H1 (cell line): ENCODE data around the gene STAM2.

Source experiments
- CHD1 ChIP-seq: IDR thresholded peaks from 2 replicates; pipeline ENCODE4 v1.6.1; 2012; ENCODE audit warnings: low read depth, low read length, improper control_type of control experiment
- CTCF ChIP-seq, 3 experiments: IDR thresholded peaks; 1 replicate in 2 of 3; 2 replicates in 1 of 3; pipeline versions ENCODE4 v1.5.1 to v1.6.1; 2011; ENCODE audit warnings: low read length in 3 of 3, mild to moderate bottlenecking in 3 of 3, inconsistent platforms in 2 of 3, low read depth in 1 of 3, moderate library complexity in 1 of 3; ENCODE audit not compliant: insufficient read depth in 1 of 3; ENCODE audit errors: control extremely low read depth in 1 of 3
- EP300 ChIP-seq, 2 experiments: IDR thresholded peaks; 1 replicate in 1 of 2; 2 replicates in 1 of 2; pipeline ENCODE4 v1.6.1; 2011 to 2012; ENCODE audit warnings: low read depth in 2 of 2, low read length in 2 of 2, mild to moderate bottlenecking in 2 of 2, borderline replicate concordance in 1 of 2, inconsistent platforms in 1 of 2, moderate library complexity in 1 of 2
- EZH2 ChIP-seq: fragments of 200-600 bp; sonication (generic); IDR thresholded peaks from 2 replicates; pipeline ENCODE4 v1.7.1; 2012; ENCODE audit warnings: low read depth, mild to moderate bottlenecking, moderate library complexity, low read length, inconsistent platforms; ENCODE audit not compliant: severe bottlenecking
- GABPA ChIP-seq: IDR thresholded peaks from 2 replicates; pipeline ENCODE4 v1.6.1; 2011; ENCODE audit warnings: mild to moderate bottlenecking, low read length, moderate library complexity, borderline replicate concordance; ENCODE audit not compliant: insufficient read depth
- JUN ChIP-seq: IDR thresholded peaks from 2 replicates; pipeline ENCODE4 v1.6.1; 2011; ENCODE audit warnings: low read depth, mild to moderate bottlenecking, improper control_type of control experiment, low read length
- MAX ChIP-seq: IDR thresholded peaks from 2 replicates; pipeline ENCODE4 v1.6.1; 2012; ENCODE audit warnings: inconsistent platforms
- SRF ChIP-seq: IDR thresholded peaks from 2 replicates; pipeline ENCODE4 v1.6.1; 2011; ENCODE audit warnings: mild to moderate bottlenecking, low read depth, low read length, moderate library complexity

GRCh38 chr2:152221839-152222238 is 46.3 kb upstream of the STAM2 start:
- TF ChIP-seq SRF (no peak), EP300 (IDR thresholded peaks at IDR 0.05; ENCODE audit: borderline replicate concordance in 1 of 2, low read depth in 2 of 2, low read length in 2 of 2) (no peak), EZH2 (no peak), CTCF (IDR thresholded peaks at IDR 0.05; ENCODE audit: control extremely low read depth in 1 of 3, insufficient read depth in 1 of 3, low read depth in 1 of 3, low read length in 3 of 3) (no peak), GABPA (no peak), CHD1 (no peak), MAX (no peak), JUN (no peak)
